Skeletal muscle tissue (tissue), 4 donors: Measurements from ENCODE around the gene RGS21. TPM values are rescaled to one million over a fixed set of nuclear protein-coding genes. Genes with fewer than 3 reads are reported as not detected.

ENCODE experiments used
- H3K27ac ChIP-seq: one replicate; pipeline ENCODE4 v1.7.0; 2013; ENCODE audit warnings: mild to moderate bottlenecking, low read depth, low read length, inconsistent platforms
- H3K27me3 ChIP-seq, 3 donors: one replicate each; pipeline ENCODE4 v1.7.0; 2013; ENCODE audit warnings: low read length in 3 of 3; ENCODE audit not compliant: control insufficient read depth in 3 of 3, insufficient read depth in 3 of 3
- H3K36me3 ChIP-seq, 3 donors: one replicate each; pipeline ENCODE4 v1.7.0; 2013; ENCODE audit warnings: low read length in 3 of 3; ENCODE audit not compliant: control insufficient read depth in 3 of 3, insufficient read depth in 3 of 3
- H3K4me1 ChIP-seq, 3 donors: one replicate each; pipeline ENCODE4 v1.7.0; 2013; ENCODE audit warnings: low read length in 3 of 3, mild to moderate bottlenecking in 3 of 3; ENCODE audit not compliant: control insufficient read depth in 3 of 3, insufficient read depth in 3 of 3
- H3K4me3 ChIP-seq, 3 donors: one replicate each; pipeline ENCODE4 v1.7.0; 2013; ENCODE audit warnings: low read length in 3 of 3
- H3K9ac ChIP-seq, 3 donors: one replicate each; pipeline ENCODE4 v1.7.0; 2013; ENCODE audit warnings: low read length in 3 of 3, mild to moderate bottlenecking in 3 of 3, moderate library complexity in 2 of 3, low read depth in 1 of 3
- H3K9me3 ChIP-seq, 3 donors: one replicate each; pipeline ENCODE4 v1.7.0; 2013; ENCODE audit warnings: low read length in 3 of 3; ENCODE audit not compliant: control insufficient read depth in 3 of 3
- total RNA-seq: library from RNA; depleted of rRNA; stranded (reverse); fragments of >200 nt; gene quantifications from one replicate; pipeline ENCODE4 v1.2.3, GENCODE V29; 2014
- donor health status: Osteomylitis.

Gene RGS21
- total RNA-seq, 1 donor from 2014 or later, result not detected

GRCh38 chr1:192375306-192375705 lies 58.5 kb downstream of the RGS21 start:
- no peak overlapping the region for H3K4me3 ChIP-seq
- H3K27ac ChIP-seq, result no peak overlapping the region
- no peaks in the 10 kb centered on the region for H3K9me3 ChIP-seq
- H3K27me3 ChIP-seq, result no peaks in the 10 kb centered on the region
- H3K9ac ChIP-seq, result no peak overlapping the region
- no peaks in the 10 kb centered on the region for H3K36me3 ChIP-seq
- H3K4me1 ChIP-seq, result no peaks in the 10 kb centered on the region

GRCh38 chr1:192376374-192376773 lies 59.6 kb downstream of the RGS21 start:
- Histone ChIP-seq H3K9ac (no peak overlapping the region), H3K27me3 (no peaks in the 10 kb centered on the region), H3K27ac (no peak overlapping the region), H3K4me3 (no peak overlapping the region), H3K9me3 (no peaks in the 10 kb centered on the region), H3K4me1 (no peaks in the 10 kb centered on the region), H3K36me3 (no peaks in the 10 kb centered on the region)

- H3K36me3 ChIP-seq, result no peaks in the 10 kb centered on the region
- no peaks in the 10 kb centered on the region for H3K9me3 ChIP-seq
- no peaks in the 10 kb centered on the region for H3K4me1 ChIP-seq
- H3K27ac ChIP-seq, result no peak overlapping the region
- H3K27me3 ChIP-seq, result no peaks in the 10 kb centered on the region
- H3K4me3 ChIP-seq, result no peak overlapping the region
- no peak overlapping the region for H3K9ac ChIP-seq
Measured at GRCh38 chr1:192378276-192378675, 61.5 kb downstream of the RGS21 start.

GRCh38 chr1:192378878-192379277 lies 62.1 kb downstream of the RGS21 start:
- H3K4me3 ChIP-seq, result no peak overlapping the region
- H3K9me3 ChIP-seq, result no peaks in the 10 kb centered on the region
- no peaks in the 10 kb centered on the region for H3K4me1 ChIP-seq
- no peaks in the 10 kb centered on the region for H3K36me3 ChIP-seq
- H3K9ac ChIP-seq, result no peak overlapping the region
- no peak overlapping the region for H3K27ac ChIP-seq
- H3K27me3 ChIP-seq, result no peaks in the 10 kb centered on the region

GRCh38 chr1:192379554-192379953 lies 62.8 kb downstream of the RGS21 start:
- Histone ChIP-seq H3K9me3 (no peaks in the 10 kb centered on the region), H3K4me3 (no peak overlapping the region), H3K9ac (no peak overlapping the region), H3K27ac (no peak overlapping the region), H3K36me3 (no peaks in the 10 kb centered on the region), H3K4me1 (no peaks in the 10 kb centered on the region), H3K27me3 (no peaks in the 10 kb centered on the region)

GRCh38 chr1:192382758-192383157 lies 66.0 kb downstream of the RGS21 start:
- H3K9ac ChIP-seq, result no peak overlapping the region
- H3K27me3 ChIP-seq, result no peaks in the 10 kb centered on the region
- no peaks in the 10 kb centered on the region for H3K36me3 ChIP-seq
- H3K9me3 ChIP-seq, result no peaks in the 10 kb centered on the region
- no peaks in the 10 kb centered on the region for H3K4me1 ChIP-seq
- no peak overlapping the region for H3K4me3 ChIP-seq
- no peak overlapping the region for H3K27ac ChIP-seq

- Histone ChIP-seq H3K9ac (no peak overlapping the region), H3K27me3 (no peaks in the 10 kb centered on the region), H3K9me3 (no peaks in the 10 kb centered on the region), H3K27ac (no peak overlapping the region), H3K4me1 (no peaks in the 10 kb centered on the region), H3K36me3 (no peaks in the 10 kb centered on the region), H3K4me3 (no peak overlapping the region)
Measured at GRCh38 chr1:192386051-192386650, 69.4 kb downstream of the RGS21 start.

- H3K4me1 ChIP-seq, result no peaks in the 10 kb centered on the region
- no peak overlapping the region for H3K4me3 ChIP-seq
- H3K9ac ChIP-seq, result no peak overlapping the region
- H3K27me3 ChIP-seq, result no peaks in the 10 kb centered on the region
- H3K27ac ChIP-seq, result no peak overlapping the region
- no peaks in the 10 kb centered on the region for H3K9me3 ChIP-seq
- no peaks in the 10 kb centered on the region for H3K36me3 ChIP-seq
Measured at GRCh38 chr1:192395211-192395610, 78.4 kb downstream of the RGS21 start.

- no peaks in the 10 kb centered on the region for H3K9me3 ChIP-seq
- no peak overlapping the region for H3K27ac ChIP-seq
- no peaks in the 10 kb centered on the region for H3K27me3 ChIP-seq
- no peaks in the 10 kb centered on the region for H3K4me1 ChIP-seq
- no peaks in the 10 kb centered on the region for H3K36me3 ChIP-seq
- H3K9ac ChIP-seq, result no peak overlapping the region
- no peak overlapping the region for H3K4me3 ChIP-seq
Measured at GRCh38 chr1:192395895-192396294, 79.1 kb downstream of the RGS21 start.

- no peak overlapping the region for H3K27ac ChIP-seq
- no peaks in the 10 kb centered on the region for H3K36me3 ChIP-seq
- H3K9me3 ChIP-seq, result no peaks in the 10 kb centered on the region
- H3K4me1 ChIP-seq, result no peaks in the 10 kb centered on the region
- H3K27me3 ChIP-seq, result no peaks in the 10 kb centered on the region
- no peak overlapping the region for H3K9ac ChIP-seq
- no peak overlapping the region for H3K4me3 ChIP-seq
Measured at GRCh38 chr1:192399161-192399560, 82.4 kb downstream of the RGS21 start.

- Histone ChIP-seq H3K9me3 (no peaks in the 10 kb centered on the region), H3K4me3 (no peak overlapping the region), H3K27me3 (no peaks in the 10 kb centered on the region), H3K27ac (no peak overlapping the region), H3K36me3 (no peaks in the 10 kb centered on the region), H3K9ac (no peak overlapping the region), H3K4me1 (no peaks in the 10 kb centered on the region)
Measured at GRCh38 chr1:192401825-192402224, 85.0 kb downstream of the RGS21 start.
